ENCODE data around the gene PRKN.

DNA sequence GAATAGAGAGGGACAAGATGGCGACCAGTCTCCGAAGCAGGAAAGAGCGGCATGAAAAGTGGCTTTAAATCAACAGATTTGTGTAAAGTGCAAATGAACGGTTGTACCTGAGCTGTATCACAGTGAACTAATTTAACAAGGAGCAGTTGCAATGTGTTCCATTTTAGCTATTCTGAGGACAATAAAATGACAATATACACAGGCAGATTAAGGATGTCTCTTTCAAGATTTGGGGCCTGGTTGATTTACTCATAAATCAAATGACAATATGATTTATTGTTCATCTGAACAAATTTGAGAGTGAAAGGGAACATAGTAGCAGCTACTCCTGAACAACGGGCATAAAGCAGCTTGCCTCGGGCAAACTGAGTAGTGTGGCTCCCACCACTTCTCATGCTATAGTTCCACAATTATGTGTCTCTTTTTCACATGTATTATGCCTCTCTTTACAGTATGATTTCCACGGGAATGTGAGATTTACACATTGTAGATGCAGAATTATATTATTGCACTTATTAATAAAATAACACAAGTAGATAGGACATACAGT, 1249.6 kb downstream of the PRKN start:
- TF ChIP-seq EZH2 (IDR thresholded peaks at IDR 0.05; ENCODE audit: low read depth, unreplicated experiment) (no peak), POLR2AphosphoS5 (IDR thresholded peaks at IDR 0.05; ENCODE audit: low read depth) (no peak), EZH2phosphoT487 (IDR thresholded peaks at IDR 0.05; ENCODE audit: unreplicated experiment) (no peak), CREB1 (CRISPR knock-in tag; IDR thresholded peaks at IDR 0.05; ENCODE audit: low read depth) (no peak), NANOG (IDR thresholded peaks at IDR 0.05; ENCODE audit: borderline replicate concordance) (no peak), JUNB (IDR thresholded peaks at IDR 0.05; ENCODE audit: unreplicated experiment) (no peak), STAT1 (IDR thresholded peaks at IDR 0.05; ENCODE audit: unreplicated experiment) (no peak)
- TF ChIP-seq, protein P1, sequence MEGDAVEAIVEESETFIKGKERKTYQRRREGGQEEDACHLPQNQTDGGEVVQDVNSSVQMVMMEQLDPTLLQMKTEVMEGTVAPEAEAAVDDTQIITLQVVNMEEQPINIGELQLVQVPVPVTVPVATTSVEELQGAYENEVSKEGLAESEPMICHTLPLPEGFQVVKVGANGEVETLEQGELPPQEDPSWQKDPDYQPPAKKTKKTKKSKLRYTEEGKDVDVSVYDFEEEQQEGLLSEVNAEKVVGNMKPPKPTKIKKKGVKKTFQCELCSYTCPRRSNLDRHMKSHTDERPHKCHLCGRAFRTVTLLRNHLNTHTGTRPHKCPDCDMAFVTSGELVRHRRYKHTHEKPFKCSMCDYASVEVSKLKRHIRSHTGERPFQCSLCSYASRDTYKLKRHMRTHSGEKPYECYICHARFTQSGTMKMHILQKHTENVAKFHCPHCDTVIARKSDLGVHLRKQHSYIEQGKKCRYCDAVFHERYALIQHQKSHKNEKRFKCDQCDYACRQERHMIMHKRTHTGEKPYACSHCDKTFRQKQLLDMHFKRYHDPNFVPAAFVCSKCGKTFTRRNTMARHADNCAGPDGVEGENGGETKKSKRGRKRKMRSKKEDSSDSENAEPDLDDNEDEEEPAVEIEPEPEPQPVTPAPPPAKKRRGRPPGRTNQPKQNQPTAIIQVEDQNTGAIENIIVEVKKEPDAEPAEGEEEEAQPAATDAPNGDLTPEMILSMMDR (conservative IDR thresholded peaks at IDR 0.05; ENCODE audit: low read depth in 2 of 2), result no peak
- TF ChIP-seq, protein P2, sequence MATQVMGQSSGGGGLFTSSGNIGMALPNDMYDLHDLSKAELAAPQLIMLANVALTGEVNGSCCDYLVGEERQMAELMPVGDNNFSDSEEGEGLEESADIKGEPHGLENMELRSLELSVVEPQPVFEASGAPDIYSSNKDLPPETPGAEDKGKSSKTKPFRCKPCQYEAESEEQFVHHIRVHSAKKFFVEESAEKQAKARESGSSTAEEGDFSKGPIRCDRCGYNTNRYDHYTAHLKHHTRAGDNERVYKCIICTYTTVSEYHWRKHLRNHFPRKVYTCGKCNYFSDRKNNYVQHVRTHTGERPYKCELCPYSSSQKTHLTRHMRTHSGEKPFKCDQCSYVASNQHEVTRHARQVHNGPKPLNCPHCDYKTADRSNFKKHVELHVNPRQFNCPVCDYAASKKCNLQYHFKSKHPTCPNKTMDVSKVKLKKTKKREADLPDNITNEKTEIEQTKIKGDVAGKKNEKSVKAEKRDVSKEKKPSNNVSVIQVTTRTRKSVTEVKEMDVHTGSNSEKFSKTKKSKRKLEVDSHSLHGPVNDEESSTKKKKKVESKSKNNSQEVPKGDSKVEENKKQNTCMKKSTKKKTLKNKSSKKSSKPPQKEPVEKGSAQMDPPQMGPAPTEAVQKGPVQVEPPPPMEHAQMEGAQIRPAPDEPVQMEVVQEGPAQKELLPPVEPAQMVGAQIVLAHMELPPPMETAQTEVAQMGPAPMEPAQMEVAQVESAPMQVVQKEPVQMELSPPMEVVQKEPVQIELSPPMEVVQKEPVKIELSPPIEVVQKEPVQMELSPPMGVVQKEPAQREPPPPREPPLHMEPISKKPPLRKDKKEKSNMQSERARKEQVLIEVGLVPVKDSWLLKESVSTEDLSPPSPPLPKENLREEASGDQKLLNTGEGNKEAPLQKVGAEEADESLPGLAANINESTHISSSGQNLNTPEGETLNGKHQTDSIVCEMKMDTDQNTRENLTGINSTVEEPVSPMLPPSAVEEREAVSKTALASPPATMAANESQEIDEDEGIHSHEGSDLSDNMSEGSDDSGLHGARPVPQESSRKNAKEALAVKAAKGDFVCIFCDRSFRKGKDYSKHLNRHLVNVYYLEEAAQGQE (IDR thresholded peaks at IDR 0.05; ENCODE audit: unreplicated experiment), result no peak
- TF ChIP-seq, protein P3, sequence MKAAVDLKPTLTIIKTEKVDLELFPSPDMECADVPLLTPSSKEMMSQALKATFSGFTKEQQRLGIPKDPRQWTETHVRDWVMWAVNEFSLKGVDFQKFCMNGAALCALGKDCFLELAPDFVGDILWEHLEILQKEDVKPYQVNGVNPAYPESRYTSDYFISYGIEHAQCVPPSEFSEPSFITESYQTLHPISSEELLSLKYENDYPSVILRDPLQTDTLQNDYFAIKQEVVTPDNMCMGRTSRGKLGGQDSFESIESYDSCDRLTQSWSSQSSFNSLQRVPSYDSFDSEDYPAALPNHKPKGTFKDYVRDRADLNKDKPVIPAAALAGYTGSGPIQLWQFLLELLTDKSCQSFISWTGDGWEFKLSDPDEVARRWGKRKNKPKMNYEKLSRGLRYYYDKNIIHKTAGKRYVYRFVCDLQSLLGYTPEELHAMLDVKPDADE (IDR thresholded peaks at IDR 0.05), result no peak

Measured in GM23338 (cell line).